Measurements from ENCODE around the gene TBCK. TPM values are rescaled to one million over a fixed set of nuclear protein-coding genes. Genes with fewer than 3 reads are reported as not detected.

Gene TBCK
- total and polyA plus RNA-seq, 2 of the 8 experiments (the other 6 are each of a cell fraction or from before 2014, with no cell fraction given) = 10.2 to 18.7 TPM

GRCh38 chr4:106351016-106351415, 35.0 kb upstream of the TBCK start:
- no peak overlapping the region for H2BK5ac ChIP-seq (ENCODE audit: low read depth, low read length)
- H3K4me1 ChIP-seq (replicated peaks in 1 of 4; ENCODE audit: control insufficient read depth in 3 of 4, insufficient read depth in 4 of 4, low read length in 3 of 4) = no peaks in the 10 kb centered on the region
- no peaks in the 10 kb centered on the region for H3K79me2 ChIP-seq (ENCODE audit: control insufficient read depth in 1 of 2, insufficient read depth in 2 of 2, low read length in 2 of 2)
- H3K9me3 ChIP-seq (ENCODE audit: insufficient read depth in 2 of 2, low read depth in 1 of 2, low read length in 1 of 2) = no peaks in the 10 kb centered on the region
- no peaks in the 10 kb centered on the region for H3K79me1 ChIP-seq (ENCODE audit: low read depth, low read length)
- no peak overlapping the region for H3K4me3 ChIP-seq (ENCODE audit: extremely low read depth in 1 of 4, insufficient read depth in 2 of 4, low read depth in 3 of 4, low read length in 4 of 4)
- H4K5ac ChIP-seq (ENCODE audit: insufficient read length, low read depth, low read length) = no peak overlapping the region
- no peak overlapping the region for H2BK15ac ChIP-seq (ENCODE audit: low read length)
- H4K20me1 ChIP-seq (replicated peaks in 1 of 2; ENCODE audit: control insufficient read depth in 1 of 2, insufficient read depth in 2 of 2, low read length in 2 of 2) = no peaks in the 10 kb centered on the region
- H3K23ac ChIP-seq (ENCODE audit: insufficient read length) = no peak overlapping the region
- no peaks in the 10 kb centered on the region for H3K27me3 ChIP-seq (replicated peaks in 1 of 4; ENCODE audit: control insufficient read depth in 3 of 4, extremely low read depth in 1 of 4, insufficient read depth in 3 of 4, low read length in 3 of 4)
- H3K56ac ChIP-seq (replicated peaks; ENCODE audit: insufficient read length, low read depth, low read length) = peak overlapping the region; percentile 44
- no peak overlapping the region for H3K9ac ChIP-seq (replicated peaks in 1 of 4; ENCODE audit: extremely low read depth in 1 of 4, low read depth in 3 of 4, low read length in 3 of 4)
- no peak overlapping the region for H3K18ac ChIP-seq (ENCODE audit: extremely low read depth, low read length)
- H2BK120ac ChIP-seq (replicated peaks; ENCODE audit: low read depth, low read length) = no peak overlapping the region
- no peak overlapping the region for H4K8ac ChIP-seq (ENCODE audit: extremely low read depth, insufficient read depth, low read length)
- H3K27ac ChIP-seq (ENCODE audit: low read depth, low read length) = no peak overlapping the region
- H3K4ac ChIP-seq (replicated peaks; ENCODE audit: insufficient read length, low read depth, low read length) = no peak overlapping the region
- DNase-seq (ENCODE audit: low read depth in 1 of 2, low spot score in 2 of 2) = no peak
- H2AK5ac ChIP-seq (ENCODE audit: low read depth, low read length) = no peak overlapping the region
- no peak overlapping the region for H4K91ac ChIP-seq (replicated peaks; ENCODE audit: insufficient read length, low read length)
- no peak for FAIRE-seq
- no peak overlapping the region for H2BK12ac ChIP-seq (ENCODE audit: low read depth, low read length)
- H2AFZ ChIP-seq (ENCODE audit: low read length) = no peak overlapping the region
- peaks cover 0 to 8% (median 0%) of the 10 kb centered on the region in 4 experiments; a peak in 3 of 8 replicates for H3K36me3 ChIP-seq (ENCODE audit: control insufficient read depth in 2 of 4, insufficient read depth in 4 of 4, low read length in 3 of 4)
- no peak overlapping the region for H3K4me2 ChIP-seq (ENCODE audit: insufficient read depth in 1 of 2, low read depth in 2 of 2, low read length in 2 of 2)
- ChIA-PET POLR2A (ENCODE audit: partially characterized antibody) (no interaction called here), CTCF (ENCODE audit: partially characterized antibody) (interaction anchor here (0.8 to 1.5 kb wide), 2 partner anchors 19 to 179 kb away, joined by 3 to 6 read pairs; no protein-coding TSS in a partner anchor)
- H2BK20ac ChIP-seq (ENCODE audit: low read length) = no peak overlapping the region
- no peaks in the 10 kb centered on the region; the same call in 1 of the 2 replicates for H3K23me2 ChIP-seq (ENCODE audit: low read depth, low read length)
- no peak overlapping the region for H3K14ac ChIP-seq (ENCODE audit: insufficient read length)
- TF ChIP-seq USF2 (IDR thresholded peaks at IDR 0.05; ENCODE audit: low read length) (no peak), SIRT6 (IDR thresholded peaks at IDR 0.05; ENCODE audit: low read length) (no peak), CBX5 (IDR thresholded peaks at IDR 0.05; ENCODE audit: low read depth, low read length) (no peak), TAF1 (IDR thresholded peaks at IDR 0.05; ENCODE audit: low read depth, low read length) (no peak), BRCA1 (IDR thresholded peaks at IDR 0.05; ENCODE audit: low read depth, low read length) (no peak), NRF1 (IDR thresholded peaks at IDR 0.05; ENCODE audit: low read depth, low read length) (no peak), JUND (IDR thresholded peaks at IDR 0.05; ENCODE audit: low read length) (no peak), JUN (IDR thresholded peaks at IDR 0.05; ENCODE audit: low read depth, low read length) (no peak), SUZ12 (IDR thresholded peaks at IDR 0.05; ENCODE audit: low read length) (no peak), TCF12 (IDR thresholded peaks at IDR 0.05; ENCODE audit: low read depth, low read length) (no peak), BACH1 (IDR thresholded peaks at IDR 0.05; ENCODE audit: low read length) (no peak), PHF8 (conservative IDR thresholded peaks at IDR 0.05; ENCODE audit: low read depth, low read length) (no peak), CBX8 (IDR thresholded peaks at IDR 0.05; ENCODE audit: borderline replicate concordance, low read depth, low read length) (no peak)
